ENCODE measurements around the gene ATF6.

The ATF6 gene

DNA sequence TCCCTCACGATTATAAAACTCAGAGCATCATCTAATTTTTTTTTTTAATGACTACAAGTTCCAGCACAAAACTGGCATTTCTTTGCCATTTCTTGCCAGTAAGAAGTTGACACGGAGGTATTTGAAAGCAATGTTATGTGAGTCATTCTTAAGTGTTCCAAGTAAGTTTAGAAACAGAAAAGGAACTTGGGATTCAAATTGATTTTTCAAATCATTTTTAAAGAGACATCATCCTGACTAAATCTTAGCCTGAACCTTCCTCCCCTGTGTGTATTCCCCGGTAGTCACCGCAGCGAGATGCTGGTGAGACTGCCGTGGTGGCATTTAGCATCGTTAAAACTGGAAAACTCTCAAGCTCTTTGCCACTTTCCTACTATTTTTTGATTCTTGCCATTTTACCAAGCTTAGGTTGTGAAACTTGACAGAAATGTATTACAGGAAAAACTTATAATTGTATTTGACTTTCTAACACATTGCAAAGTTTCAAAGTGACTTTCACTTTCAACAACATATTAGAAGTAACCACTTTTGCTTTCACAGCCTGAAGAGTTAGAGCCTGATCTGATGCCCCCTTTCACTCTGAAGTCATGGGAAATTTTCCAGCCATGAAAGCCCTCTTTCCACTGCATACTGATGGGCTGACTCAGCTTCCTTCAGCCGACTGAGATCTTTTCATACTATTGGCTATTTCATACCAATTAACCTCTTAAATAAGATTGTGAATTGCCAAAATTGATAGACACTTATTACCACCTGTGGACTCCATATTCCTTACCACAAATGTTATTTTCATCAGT lies 196.2 kb downstream of the ATF6 start:
- DNase-seq = peak in 1 of 56 donors; percentile 8

- no peak for DNase-seq
These were observed 199.9 kb downstream of the ATF6 start for GRCh38 chr1:161966067-161966466.

GRCh38 chr1:161970036-161970435 lies 203.9 kb downstream of the ATF6 start:
- no peak for DNase-seq

GRCh38 chr1:161970633-161971032 lies 204.5 kb downstream of the ATF6 start:
- peak in 3 of 56 donors; percentile 5 to 36 (median 10) for DNase-seq

DNA sequence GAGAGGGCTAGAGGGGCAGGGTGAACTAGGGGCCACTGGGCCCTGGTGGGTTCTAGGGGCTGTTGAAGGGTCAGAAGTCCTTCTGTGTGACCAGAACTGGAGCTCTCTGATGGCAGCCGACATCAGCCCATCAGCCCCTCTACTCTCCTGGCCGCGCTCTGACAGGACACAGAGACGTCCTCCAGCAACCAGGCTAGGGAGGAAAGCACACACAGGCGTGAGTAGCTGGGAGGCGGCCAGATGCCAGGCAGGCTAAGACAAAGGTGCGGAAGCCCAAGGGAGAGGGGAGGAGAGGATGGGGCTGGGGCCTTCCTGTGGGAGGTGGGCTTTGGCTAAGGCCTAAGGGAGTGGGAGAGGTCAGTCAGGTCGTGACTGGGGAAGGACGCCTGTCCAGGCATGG lies 206.7 kb downstream of the ATF6 start:
- no peak for DNase-seq

- peak in 9 of 56 donors; percentile 4 to 33 (median 21) for DNase-seq
These were observed 208.1 kb downstream of the ATF6 start for GRCh38 chr1:161973924-161974845.

DNA sequence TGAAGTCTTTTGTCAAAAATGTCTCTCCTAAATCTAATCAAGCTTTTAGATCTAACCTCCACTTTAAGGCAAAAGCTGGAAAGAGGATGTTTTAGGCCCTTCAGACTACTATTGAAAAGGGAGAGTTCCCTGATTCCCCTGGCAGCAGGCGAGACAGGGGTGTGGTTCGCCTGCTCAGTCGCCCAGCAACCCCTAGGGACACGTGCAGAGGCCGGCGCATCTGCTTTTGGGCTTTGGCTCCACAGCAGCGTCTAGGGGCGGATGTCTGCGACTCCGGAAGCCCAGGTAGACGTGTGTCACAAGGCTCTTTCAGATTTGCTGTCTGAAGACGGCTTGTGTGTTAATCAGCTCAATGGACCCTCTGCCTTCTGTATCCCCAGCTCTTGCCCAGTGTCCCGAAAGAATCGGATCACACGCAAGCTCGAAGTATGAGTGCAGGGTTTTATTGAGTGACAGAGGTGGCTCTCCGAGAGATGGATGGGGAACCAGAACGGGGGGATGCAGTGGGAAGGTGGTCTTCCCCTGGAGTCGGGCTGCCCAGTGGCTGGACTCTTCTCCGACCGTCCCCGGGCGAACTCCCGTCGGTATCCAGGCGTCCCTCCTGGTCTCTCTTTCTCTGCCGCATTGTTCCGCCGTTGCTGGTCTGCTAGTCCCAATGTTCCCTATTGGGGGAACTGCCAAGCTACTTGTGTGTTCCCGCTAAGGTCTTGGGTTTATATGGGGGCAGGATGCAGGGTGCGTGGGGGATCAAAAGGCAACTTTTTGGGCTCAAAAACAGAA lies 212.1 kb downstream of the ATF6 start:
- no peak for DNase-seq

DNA sequence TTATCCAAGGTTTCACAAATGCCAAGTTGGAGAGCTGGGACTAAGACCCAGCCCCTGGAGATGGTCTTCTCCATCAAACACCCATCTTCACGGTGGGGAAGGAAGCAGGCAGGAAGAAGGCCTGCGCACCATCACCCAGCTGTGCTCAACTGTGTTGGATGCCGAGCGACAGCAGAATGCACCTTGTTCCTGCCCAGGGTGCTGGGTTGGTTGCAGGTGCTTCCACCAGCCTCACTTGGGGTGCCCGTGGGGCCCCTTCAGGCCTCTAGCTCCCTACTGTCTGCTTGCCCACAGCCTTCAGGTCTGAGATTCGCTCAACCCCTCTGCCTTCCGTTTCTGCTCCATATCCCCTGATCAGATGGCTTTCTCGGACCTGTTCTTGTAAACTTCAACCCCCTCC lies 215.0 kb downstream of the ATF6 start:
- no peak for DNase-seq

DNA sequence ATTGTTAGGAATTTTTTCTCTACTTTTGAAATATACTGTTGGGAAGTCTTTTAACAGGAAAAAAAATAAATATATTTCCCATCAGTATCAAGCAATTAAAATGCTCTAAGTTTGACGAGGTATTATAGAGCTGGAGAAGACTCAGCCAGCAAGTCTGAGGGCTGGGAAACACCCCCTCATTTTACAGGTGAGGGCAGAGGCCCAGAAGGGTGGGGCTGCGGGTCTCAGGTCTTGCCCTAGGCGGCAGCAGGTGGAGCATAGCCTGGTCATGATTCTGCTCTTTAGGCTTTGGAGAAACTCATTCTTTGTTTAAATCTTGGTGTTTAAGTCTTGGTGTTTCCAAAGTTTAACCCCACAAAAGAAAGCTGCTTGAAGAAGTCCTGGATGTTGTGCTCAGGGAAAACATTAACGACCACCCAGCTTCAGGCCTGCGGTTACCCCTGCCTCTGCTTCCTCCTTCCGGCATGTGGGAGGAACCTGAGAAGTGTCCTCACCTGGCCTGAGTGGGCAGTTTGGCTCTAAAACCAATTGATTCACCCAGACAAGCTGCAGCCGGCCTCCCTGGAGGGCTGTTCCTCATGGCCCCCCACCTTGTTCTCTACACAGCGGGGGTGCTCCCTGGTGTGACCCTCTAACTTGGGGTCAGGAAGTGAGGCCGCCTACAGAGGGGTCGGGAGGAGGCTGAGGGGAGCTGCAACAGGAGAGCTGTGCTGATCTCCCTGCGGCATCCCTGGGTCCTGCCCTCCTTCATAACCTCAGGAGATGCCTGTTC lies 215.8 kb downstream of the ATF6 start:
- no peak for DNase-seq

DNA sequence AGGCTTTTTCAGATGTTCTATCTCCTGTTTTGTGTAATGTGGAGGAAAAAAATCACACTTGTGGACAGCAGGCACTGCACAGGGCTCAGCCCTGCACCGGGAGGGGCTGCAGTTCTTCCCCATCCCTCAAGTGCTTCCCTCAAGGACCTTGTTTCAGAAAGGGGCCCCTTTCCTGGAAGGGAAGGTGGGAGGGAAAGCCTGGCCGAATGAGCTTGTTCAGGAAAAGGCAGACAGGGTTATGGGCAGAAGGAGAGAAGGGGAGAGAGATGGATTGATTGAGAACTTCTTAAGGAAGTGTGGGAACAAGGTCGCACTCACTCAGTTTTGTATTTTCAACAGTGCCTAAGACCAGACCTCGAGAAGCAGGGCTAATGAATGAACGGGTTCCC lies 216.4 kb downstream of the ATF6 start:
- DNase-seq = no peak

GRCh38 chr1:161982917-161983316 lies 216.8 kb downstream of the ATF6 start:
- DNase-seq = no peak

DNA sequence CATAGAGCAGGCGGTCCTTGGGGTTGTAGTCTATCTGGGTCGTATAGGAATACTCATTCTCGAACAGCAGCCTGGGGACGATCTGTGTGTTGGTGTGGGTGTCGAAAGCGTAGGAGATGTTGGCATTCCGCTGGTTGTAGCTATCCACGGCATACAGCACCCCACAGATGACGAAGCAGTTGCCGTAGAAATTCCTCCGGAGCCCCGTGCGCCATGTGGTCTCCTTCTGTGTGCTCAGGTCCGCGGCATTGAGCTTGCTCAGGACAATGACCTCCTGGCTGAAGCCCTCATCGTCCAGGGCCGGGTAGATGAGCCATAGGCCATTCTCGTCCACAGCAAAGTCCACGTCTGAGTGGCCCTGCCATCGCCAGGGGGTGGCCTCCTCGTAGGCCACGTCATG lies 217.6 kb downstream of the ATF6 start:
- no peak for DNase-seq

DNA sequence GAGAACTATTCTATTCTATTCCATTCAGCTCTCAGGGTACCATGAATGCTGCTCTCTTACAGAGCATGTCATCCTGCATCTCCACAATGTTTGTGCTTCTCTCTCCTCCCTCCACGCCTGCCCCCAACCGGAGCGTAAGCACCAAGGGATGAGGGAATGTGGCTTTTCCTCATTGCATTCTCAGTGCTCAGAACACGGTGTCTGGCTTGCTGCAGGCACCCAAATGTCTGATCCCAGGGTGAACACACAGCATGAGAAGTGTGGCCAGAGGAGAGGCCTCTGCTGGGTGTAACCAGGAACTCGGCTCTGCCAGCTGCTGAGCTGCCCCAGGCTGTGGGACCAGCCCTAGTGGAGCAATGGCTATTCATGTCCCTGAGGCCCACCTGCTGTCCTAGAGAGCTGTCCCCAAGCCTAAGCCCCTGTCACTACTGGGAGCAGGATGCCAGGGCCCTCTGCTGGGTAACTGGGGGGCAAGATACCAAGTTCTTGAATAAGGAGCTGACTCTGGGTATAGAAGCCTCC lies 219.2 kb downstream of the ATF6 start:
- DNase-seq = no peak

DNA sequence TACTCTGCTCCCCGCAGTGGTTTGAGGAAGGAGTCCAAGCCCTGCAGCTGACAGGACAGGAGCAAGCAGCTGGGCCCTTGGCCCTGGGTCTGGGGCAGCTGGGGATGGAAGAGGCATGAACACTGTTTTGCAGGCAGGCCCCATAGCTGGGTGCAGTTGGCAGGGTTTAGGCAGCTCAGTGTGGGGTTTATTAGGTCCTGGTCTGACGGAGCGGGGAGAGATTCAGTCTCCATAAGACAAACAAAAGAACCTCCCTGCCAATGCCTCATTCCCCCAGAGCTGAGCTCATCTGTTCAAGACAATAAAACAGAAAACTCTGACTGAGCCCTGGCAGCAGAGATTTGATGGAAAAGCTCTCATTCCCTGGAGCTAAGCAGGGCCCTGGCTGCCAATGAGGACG lies 220.2 kb downstream of the ATF6 start:
- peak in 41 of 56 donors; percentile 9 to 83 (median 40) for DNase-seq

- no peak for DNase-seq
These were observed 221.2 kb downstream of the ATF6 start for GRCh38 chr1:161987303-161987702.

DNA sequence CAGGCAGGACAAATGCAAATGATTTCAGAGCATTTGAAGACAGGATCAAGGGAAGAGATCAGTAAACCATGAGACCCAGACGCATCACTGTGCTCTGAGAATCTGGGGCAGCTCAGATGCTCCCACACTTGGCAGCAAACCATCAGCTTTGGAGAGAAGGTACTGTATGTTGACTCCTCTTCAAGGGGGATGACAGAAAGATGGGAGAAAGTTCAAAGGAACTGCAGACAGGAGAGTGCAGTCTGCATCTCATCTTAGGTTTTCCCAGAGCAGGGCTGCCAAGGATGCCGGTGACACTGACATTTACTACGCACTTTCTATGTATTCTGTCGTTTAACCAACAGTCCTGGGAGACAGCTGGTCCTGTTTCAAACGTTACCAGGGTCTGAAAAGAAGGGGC lies 221.8 kb downstream of the ATF6 start:
- DNase-seq = no peak

DNA sequence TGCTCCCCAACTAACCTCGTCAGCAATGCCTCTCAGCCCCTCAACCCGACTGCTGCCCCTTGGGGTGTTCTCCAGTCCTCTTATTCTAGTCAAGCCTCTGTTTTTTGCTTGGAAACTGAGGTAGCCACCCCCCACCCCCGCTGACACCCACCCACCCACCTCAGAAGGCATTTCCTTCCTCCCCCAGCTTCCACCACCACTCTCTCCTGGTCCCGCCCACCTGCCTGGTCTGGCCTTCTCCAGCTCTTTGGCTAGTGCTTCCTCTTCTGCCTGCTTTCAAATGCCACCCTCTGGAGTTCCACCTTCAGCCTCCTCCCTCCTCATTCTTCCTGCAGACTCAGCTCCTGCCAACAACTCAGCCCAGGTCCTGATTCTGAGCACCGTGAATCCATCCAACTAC lies 222.3 kb downstream of the ATF6 start:
- DNase-seq = no peak

- DNase-seq = no peak
These were observed 223.0 kb downstream of the ATF6 start for GRCh38 chr1:161989108-161989507.

GRCh38 chr1:161989786-161990185 lies 223.7 kb downstream of the ATF6 start:
- DNase-seq = no peak

GRCh38 chr1:161993576-161993975 lies 227.5 kb downstream of the ATF6 start:
- DNase-seq = no peak
